Measurements from ENCODE around the gene MUC12.
"Not testable (repeated sequence)": the region's sequence is repeated elsewhere in the genome, so short reads cannot be mapped to it uniquely, and the experiment has no call there.

Gene MUC12

DNA sequence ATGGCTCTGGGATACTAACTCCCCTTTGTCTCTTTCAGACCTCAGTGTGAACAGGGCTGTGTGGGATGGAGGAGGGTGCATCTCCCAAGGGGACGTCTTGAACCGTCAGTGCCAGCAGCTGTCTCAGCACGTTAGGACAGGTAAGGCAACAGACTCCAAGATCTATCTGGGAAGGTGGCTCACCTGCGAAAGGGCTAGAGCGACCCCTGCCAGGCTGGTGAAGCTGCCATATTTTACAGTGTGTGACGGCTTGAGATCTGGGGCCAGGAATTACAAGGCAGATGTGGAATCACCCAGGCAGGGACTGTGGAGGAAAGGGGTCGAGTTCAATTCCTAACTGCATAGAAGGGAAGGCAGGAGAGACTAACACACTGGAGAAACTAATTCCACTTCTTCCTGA is 61.7 kb downstream of the MUC12 start:
- no peaks in the 10 kb centered on the region for H3K4me1 ChIP-seq (ENCODE audit: insufficient read depth, low read length)
- H3K36me3 ChIP-seq (ENCODE audit: insufficient read depth, low read length): no peaks in the 10 kb centered on the region
- no peaks in the 10 kb centered on the region for H3K9me3 ChIP-seq (ENCODE audit: control insufficient read depth, insufficient read depth, low read length)
- H3K9ac ChIP-seq (ENCODE audit: low read depth, low read length): no peak overlapping the region

DNA sequence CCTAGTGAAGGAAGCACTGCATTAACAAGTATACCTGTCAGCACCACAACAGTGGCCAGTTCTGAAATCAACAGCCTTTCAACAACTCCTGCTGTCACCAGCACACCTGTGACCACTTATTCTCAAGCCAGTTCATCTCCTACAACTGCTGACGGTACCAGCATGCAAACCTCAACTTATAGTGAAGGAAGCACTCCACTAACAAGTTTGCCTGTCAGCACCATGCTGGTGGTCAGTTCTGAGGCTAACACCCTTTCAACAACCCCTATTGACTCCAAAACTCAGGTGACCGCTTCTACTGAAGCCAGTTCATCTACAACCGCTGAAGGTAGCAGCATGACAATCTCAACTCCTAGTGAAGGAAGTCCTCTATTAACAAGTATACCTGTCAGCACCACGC is 66.6 kb downstream of the MUC12 start:
- Histone ChIP-seq H3K9ac (ENCODE audit: low read depth, low read length) (no peak overlapping the region), H3K36me3 (ENCODE audit: insufficient read depth, low read length) (no peaks in the 10 kb centered on the region), H3K4me1 (ENCODE audit: insufficient read depth, low read length) (no peaks in the 10 kb centered on the region), H3K9me3 (ENCODE audit: control insufficient read depth, insufficient read depth, low read length) (no peaks in the 10 kb centered on the region)

DNA sequence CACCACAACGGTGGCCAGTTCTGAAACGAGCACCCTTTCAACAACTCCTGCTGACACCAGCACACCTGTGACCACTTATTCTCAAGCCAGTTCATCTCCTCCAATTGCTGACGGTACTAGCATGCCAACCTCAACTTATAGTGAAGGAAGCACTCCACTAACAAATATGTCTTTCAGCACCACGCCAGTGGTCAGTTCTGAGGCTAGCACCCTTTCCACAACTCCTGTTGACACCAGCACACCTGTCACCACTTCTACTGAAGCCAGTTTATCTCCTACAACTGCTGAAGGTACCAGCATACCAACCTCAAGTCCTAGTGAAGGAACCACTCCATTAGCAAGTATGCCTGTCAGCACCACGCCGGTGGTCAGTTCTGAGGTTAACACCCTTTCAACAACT is 71.9 kb downstream of the MUC12 start:
- H3K4me1 ChIP-seq (ENCODE audit: insufficient read depth, low read length); H3K9ac ChIP-seq (ENCODE audit: low read depth, low read length); H3K36me3 ChIP-seq (ENCODE audit: insufficient read depth, low read length); H3K9me3 ChIP-seq (ENCODE audit: control insufficient read depth, insufficient read depth, low read length): not testable (repeated sequence)

DNA sequence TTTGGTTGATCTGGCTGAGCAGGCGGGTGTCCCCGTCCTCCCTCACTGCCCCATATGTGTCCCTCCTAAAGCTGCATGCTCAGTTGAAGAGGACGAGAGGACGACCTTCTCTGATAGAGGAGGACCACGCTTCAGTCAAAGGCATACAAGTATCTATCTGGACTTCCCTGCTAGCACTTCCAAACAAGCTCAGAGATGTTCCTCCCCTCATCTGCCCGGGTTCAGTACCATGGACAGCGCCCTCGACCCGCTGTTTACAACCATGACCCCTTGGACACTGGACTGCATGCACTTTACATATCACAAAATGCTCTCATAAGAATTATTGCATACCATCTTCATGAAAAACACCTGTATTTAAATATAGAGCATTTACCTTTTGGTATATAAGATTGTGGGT is 89.0 kb downstream of the MUC12 start:
- no peaks in the 10 kb centered on the region for H3K4me1 ChIP-seq (ENCODE audit: insufficient read depth, low read length)
- no peaks in the 10 kb centered on the region for H3K9me3 ChIP-seq (ENCODE audit: control insufficient read depth, insufficient read depth, low read length)
- no peak overlapping the region for H3K9ac ChIP-seq (ENCODE audit: low read depth, low read length)
- H3K36me3 ChIP-seq (ENCODE audit: insufficient read depth, low read length): no peaks in the 10 kb centered on the region

DNA sequence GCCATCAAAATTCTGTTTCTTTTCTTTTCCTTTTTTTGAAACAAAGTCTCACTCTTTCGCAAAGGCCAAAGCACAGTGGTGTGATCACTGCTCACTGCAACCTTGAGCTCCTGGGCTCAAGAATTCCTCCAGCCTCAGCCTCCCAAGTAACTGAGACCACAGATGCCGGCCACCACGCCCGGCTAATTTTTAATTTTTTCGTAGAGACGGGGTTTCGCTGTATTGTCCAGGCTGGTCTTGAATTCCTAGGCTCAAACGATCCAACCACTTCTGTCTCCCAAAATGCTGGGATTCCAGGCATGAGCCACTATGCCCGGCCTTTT is 90.2 kb downstream of the MUC12 start:
- no peaks in the 10 kb centered on the region for H3K4me1 ChIP-seq (ENCODE audit: insufficient read depth, low read length)
- H3K36me3 ChIP-seq (ENCODE audit: insufficient read depth, low read length): no peaks in the 10 kb centered on the region
- no peak overlapping the region for H3K9ac ChIP-seq (ENCODE audit: low read depth, low read length)
- H3K9me3 ChIP-seq (ENCODE audit: control insufficient read depth, insufficient read depth, low read length): no peaks in the 10 kb centered on the region

DNA sequence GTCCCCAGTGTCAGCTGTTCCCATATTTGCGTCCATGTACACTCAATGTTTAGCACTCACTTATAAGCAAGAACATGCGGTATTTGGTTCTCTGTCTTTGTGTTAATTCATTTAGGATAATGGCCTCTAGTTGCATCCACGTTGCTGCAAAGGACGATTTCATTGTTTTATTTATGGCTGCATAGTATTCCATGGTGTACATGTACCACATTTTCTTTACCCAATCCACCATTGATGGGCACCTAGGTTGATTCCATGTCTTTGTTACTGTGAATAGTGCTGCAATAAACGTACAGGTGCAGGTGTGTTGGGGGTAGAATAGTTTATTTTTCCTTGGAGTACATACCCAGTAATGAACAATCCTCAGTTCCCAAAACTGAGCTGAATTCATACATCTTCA is 91.6 kb downstream of the MUC12 start:
- Histone ChIP-seq H3K9me3 (ENCODE audit: control insufficient read depth, insufficient read depth, low read length) (no peaks in the 10 kb centered on the region), H3K9ac (ENCODE audit: low read depth, low read length) (no peak overlapping the region), H3K4me1 (ENCODE audit: insufficient read depth, low read length) (peaks cover 1% of the 10 kb centered on the region; the same call in 1 of the 2 replicates), H3K36me3 (ENCODE audit: insufficient read depth, low read length) (no peaks in the 10 kb centered on the region)

DNA sequence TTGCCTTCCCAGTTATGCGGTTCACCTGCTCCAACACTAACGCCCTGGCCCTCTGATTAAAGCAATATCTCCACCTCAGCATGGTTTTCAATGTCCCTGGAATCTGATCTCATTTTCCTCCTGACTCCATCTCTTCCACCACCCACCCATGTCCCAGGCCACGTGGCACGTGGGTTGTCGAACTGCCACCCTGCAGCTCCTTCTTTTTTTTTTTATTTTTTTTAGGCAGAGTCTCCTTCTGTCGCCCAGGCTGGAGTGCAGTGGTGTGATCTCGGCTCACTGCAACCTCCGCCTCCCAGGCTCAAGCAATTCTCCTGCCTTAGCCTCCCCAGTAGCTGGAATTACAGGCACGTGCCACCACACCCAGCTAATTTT is 94.8 kb downstream of the MUC12 start:
- H3K36me3 ChIP-seq (ENCODE audit: insufficient read depth, low read length): not testable (repeated sequence)

DNA sequence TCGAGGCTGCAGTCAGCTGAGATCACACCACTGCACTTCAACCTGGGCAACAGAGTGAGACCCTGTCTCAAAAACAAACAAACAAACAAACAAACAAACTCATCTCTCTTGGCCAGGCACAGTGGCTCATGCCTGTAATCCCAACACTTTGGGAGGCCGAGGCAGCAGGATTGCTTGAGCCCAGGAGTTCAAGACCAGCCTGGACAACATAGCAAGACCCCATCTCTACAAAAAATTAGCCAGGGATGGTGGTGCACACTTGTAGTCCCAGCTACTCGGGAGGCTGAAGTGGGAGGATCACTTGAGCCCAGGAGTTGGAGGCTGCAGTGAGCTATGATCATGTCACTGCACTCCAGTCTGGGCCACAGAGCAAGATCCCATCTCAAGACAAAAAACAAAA is 95.8 kb downstream of the MUC12 start:
- not testable (repeated sequence) for H3K36me3 ChIP-seq (ENCODE audit: insufficient read depth, low read length); H3K9me3 ChIP-seq (ENCODE audit: control insufficient read depth, insufficient read depth, low read length); H3K4me1 ChIP-seq (ENCODE audit: insufficient read depth, low read length); H3K9ac ChIP-seq (ENCODE audit: low read depth, low read length)

More for the DNA sequence above, 94.8 kb downstream of the MUC12 start:
- H3K4me1 ChIP-seq (ENCODE audit: insufficient read depth, low read length); H3K9me3 ChIP-seq (ENCODE audit: control insufficient read depth, insufficient read depth, low read length); H3K9ac ChIP-seq (ENCODE audit: low read depth, low read length): not testable (repeated sequence)

DNA sequence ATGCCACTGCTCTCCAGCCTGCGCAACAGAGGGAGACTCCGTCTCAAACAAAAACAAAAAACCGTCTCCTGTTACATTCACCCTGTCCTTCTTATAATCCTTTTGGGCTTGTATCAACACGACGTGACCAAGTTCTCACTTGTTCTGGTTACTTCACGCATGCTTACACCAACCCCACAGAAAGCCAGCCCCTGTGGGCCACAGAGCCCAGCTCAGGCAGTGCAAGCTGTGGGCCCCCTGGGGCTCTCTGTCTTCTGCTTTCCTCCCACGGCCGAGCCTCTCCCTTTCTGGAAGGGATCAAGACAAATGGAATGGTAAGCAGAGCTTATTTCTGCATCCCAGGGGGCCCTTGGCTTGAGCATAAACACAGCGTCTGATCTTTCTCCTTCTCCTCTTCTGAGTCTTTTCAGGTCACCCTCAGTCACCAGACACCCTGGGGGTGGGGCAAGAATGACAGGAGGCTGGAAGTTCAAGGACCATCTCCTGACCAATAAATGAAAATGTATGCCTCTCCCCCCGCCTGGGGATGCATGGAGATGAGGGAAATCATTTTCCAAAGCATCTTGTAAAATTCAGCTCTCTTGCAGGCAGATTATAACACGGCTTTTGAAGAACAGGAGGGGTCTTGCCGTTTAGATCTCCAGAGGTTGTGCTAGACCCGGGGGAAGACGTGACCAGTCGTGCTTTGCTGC is 96.9 kb downstream of the MUC12 start:
- Histone ChIP-seq H3K9ac (ENCODE audit: low read depth, low read length) (no peak overlapping the region), H3K36me3 (ENCODE audit: insufficient read depth, low read length) (no peaks in the 10 kb centered on the region), H3K4me1 (ENCODE audit: insufficient read depth, low read length) (peaks cover 10% of the 10 kb centered on the region), H3K9me3 (ENCODE audit: control insufficient read depth, insufficient read depth, low read length) (no peaks in the 10 kb centered on the region)

DNA sequence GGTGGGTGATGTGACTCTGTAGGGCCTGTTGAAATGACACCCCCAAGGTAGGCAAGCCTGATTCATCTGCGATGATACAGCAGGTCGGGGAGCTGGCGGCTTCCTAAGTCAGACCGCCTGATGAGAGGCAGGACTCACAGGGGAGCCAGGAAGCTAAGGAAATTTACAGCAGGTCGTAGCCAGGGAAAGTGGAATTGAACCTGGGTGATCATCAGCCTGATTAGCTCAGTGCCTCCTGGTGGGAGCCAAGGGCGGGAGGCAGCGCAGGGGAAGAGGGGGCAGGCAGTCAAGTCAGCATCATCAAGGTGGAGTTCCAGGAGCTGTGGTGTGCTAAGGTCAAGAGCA is 97.4 kb downstream of the MUC12 start:
- H3K9me3 ChIP-seq (ENCODE audit: control insufficient read depth, insufficient read depth, low read length): no peaks in the 10 kb centered on the region
- H3K36me3 ChIP-seq (ENCODE audit: insufficient read depth, low read length): no peaks in the 10 kb centered on the region
- no peak overlapping the region for H3K9ac ChIP-seq (ENCODE audit: low read depth, low read length)
- H3K4me1 ChIP-seq (ENCODE audit: insufficient read depth, low read length): peaks cover 10% of the 10 kb centered on the region

DNA sequence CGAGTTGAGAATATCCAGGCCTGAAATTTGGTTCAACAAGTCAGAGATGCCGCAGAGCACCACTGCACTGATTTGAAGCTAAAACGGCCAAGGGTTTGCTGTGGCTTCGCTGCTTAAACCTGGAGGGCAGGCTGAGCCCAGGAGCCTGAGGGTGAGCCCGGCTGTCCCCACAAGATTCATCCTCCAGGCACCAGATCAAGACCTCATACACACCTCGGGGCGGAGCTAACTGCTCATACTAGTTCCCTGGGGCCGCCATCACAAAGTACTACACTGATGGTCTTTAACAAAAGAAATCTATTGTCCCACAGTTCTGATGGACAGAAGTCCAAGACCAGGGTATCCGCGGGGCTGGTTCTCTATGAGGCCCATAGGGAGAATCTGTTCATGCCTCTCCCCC is 99.0 kb downstream of the MUC12 start:
- Histone ChIP-seq H3K9me3 (ENCODE audit: control insufficient read depth, insufficient read depth, low read length) (no peaks in the 10 kb centered on the region), H3K9ac (ENCODE audit: low read depth, low read length) (no peak overlapping the region), H3K4me1 (ENCODE audit: insufficient read depth, low read length) (peaks cover 10% of the 10 kb centered on the region)

More for the DNA sequence above, 99.0 kb downstream of the MUC12 start:
- no peaks in the 10 kb centered on the region for H3K36me3 ChIP-seq (ENCODE audit: insufficient read depth, low read length)

All from ES-I3 (cell line).